Progenitor cell of endocrine pancreas (in vitro differentiated cells): Measurements from ENCODE around the gene SND1. TPM values are rescaled to one million over a fixed set of nuclear protein-coding genes. Genes with fewer than 3 reads are reported as not detected.
A peak's percentile ranks its signal among the peaks of the same experiment; 100 is the strongest.

Experiments
- DNase-seq: peaks from one replicate; pipeline ENCODE4 v3.0.0; 2021; ENCODE audit warnings: low spot score; ENCODE audit not compliant: unreplicated experiment
- H3K27ac Mint-ChIP-seq: 2 replicates; pipeline ENCODE4 v1.8.0; 2021; ENCODE audit warnings: mild to moderate bottlenecking, moderate library complexity, mixed read lengths
- H3K27me3 Mint-ChIP-seq: 2 replicates; pipeline ENCODE4 v1.8.0; 2021; ENCODE audit warnings: mixed read lengths
- H3K36me3 Mint-ChIP-seq: 2 replicates; pipeline ENCODE4 v1.8.0; 2022; ENCODE audit warnings: mixed read lengths; ENCODE audit not compliant: insufficient read depth
- H3K4me1 Mint-ChIP-seq: 2 replicates; pipeline ENCODE4 v1.8.0; 2021; ENCODE audit warnings: low read depth, mixed read lengths
- H3K4me3 Mint-ChIP-seq: 2 replicates; pipeline ENCODE4 v1.8.0; 2021; ENCODE audit warnings: low read depth, mild to moderate bottlenecking, moderate library complexity, mixed read lengths
- H3K9me3 Mint-ChIP-seq: 2 replicates; pipeline ENCODE4 v1.8.0; 2021; ENCODE audit warnings: low read depth, mixed read lengths
- total RNA-seq: library from RNA; stranded (reverse); gene quantifications from 2 replicates; pipeline ENCODE4 v1.2.1, GENCODE V29; 2021
- TF ChIP-seq, protein P1 (sequence below): fragments of 200-600 bp; sonication (generic); IDR thresholded peaks from one replicate; pipeline ENCODE4 v1.5.0; 2021; ENCODE audit warnings: antibody characterized with exemption, mild to moderate bottlenecking; ENCODE audit not compliant: unreplicated experiment

Gene SND1
- total RNA-seq, 1 donor from 2014 or later: 213 TPM

DNA sequence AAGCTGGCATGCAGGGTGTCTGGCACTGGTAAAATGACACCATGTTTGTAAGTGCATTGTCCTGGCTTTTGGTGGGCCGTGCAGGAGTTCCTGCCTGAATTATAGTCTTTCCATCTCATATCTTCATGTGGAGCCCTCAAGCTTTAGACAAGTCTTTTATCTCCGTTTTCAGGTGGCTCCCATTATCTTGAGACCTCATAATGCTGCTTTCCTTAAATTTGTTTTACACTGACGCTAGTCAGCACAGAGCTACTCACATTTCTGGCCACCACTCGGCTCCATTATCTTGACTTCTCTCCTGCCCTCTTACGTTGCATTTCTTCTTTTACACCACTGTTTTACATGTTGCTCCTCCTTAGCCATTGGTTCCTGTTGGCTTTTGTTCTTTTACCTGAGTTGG is 342.0 kb downstream of the SND1 start:
- H3K4me1 Mint-ChIP-seq: peaks cover 29% of the 10 kb centered on the region
- no peak for DNase-seq
- peaks cover 20% of the 10 kb centered on the region for H3K36me3 Mint-ChIP-seq
- no peak overlapping the region for H3K4me3 Mint-ChIP-seq
- H3K9me3 Mint-ChIP-seq: no peaks in the 10 kb centered on the region
- no peaks in the 10 kb centered on the region for H3K27me3 Mint-ChIP-seq
- TF ChIP-seq, protein P1, sequence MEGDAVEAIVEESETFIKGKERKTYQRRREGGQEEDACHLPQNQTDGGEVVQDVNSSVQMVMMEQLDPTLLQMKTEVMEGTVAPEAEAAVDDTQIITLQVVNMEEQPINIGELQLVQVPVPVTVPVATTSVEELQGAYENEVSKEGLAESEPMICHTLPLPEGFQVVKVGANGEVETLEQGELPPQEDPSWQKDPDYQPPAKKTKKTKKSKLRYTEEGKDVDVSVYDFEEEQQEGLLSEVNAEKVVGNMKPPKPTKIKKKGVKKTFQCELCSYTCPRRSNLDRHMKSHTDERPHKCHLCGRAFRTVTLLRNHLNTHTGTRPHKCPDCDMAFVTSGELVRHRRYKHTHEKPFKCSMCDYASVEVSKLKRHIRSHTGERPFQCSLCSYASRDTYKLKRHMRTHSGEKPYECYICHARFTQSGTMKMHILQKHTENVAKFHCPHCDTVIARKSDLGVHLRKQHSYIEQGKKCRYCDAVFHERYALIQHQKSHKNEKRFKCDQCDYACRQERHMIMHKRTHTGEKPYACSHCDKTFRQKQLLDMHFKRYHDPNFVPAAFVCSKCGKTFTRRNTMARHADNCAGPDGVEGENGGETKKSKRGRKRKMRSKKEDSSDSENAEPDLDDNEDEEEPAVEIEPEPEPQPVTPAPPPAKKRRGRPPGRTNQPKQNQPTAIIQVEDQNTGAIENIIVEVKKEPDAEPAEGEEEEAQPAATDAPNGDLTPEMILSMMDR: no peak
- no peak overlapping the region for H3K27ac Mint-ChIP-seq

- Mint-ChIP-seq H3K4me3 (no peak overlapping the region), H3K27me3 (no peaks in the 10 kb centered on the region), H3K4me1 (peaks cover 29% of the 10 kb centered on the region), H3K9me3 (no peaks in the 10 kb centered on the region), H3K27ac (no peak overlapping the region), H3K36me3 (peaks cover 20% of the 10 kb centered on the region)
- TF ChIP-seq, protein P1: no peak
- no peak for DNase-seq
These were observed 343.3 kb downstream of the SND1 start for GRCh38 chr7:127995156-127995880.

GRCh38 chr7:127995881-127996215 is 343.9 kb downstream of the SND1 start:
- Mint-ChIP-seq H3K4me3 (no peak overlapping the region), H3K36me3 (peaks cover 20% of the 10 kb centered on the region), H3K9me3 (no peaks in the 10 kb centered on the region), H3K4me1 (peaks cover 29% of the 10 kb centered on the region), H3K27me3 (no peaks in the 10 kb centered on the region), H3K27ac (no peak overlapping the region)
- TF ChIP-seq, protein P1: no peak
- no peak for DNase-seq

- no peaks in the 10 kb centered on the region for H3K9me3 Mint-ChIP-seq
- H3K27ac Mint-ChIP-seq: peak overlapping the region; percentile 73
- no peak overlapping the region for H3K4me3 Mint-ChIP-seq
- no peaks in the 10 kb centered on the region for H3K27me3 Mint-ChIP-seq
- H3K4me1 Mint-ChIP-seq: peaks cover 29% of the 10 kb centered on the region
- TF ChIP-seq, protein P1: no peak
- peaks cover 17% of the 10 kb centered on the region for H3K36me3 Mint-ChIP-seq
- no peak for DNase-seq
These were observed 344.5 kb downstream of the SND1 start for GRCh38 chr7:127996253-127997071.

GRCh38 chr7:127997226-127997922 is 345.4 kb downstream of the SND1 start:
- Mint-ChIP-seq H3K27ac (peak overlapping the region; percentile 3), H3K4me3 (no peak overlapping the region), H3K9me3 (no peaks in the 10 kb centered on the region), H3K36me3 (peaks cover 14% of the 10 kb centered on the region), H3K4me1 (peaks cover 29% of the 10 kb centered on the region), H3K27me3 (no peaks in the 10 kb centered on the region)
- no peak for DNase-seq
- TF ChIP-seq, protein P1: no peak
